CD4-positive, alpha-beta T cell treated with Interleukin-21 for 1 hour (primary cell): ENCODE data around the gene FAM117B.
"Not testable (repeated sequence)": the region's sequence is repeated elsewhere in the genome, so short reads cannot be mapped to it uniquely, and the experiment has no call there.

ENCODE experiments used
- DNase-seq: peaks from one replicate; pipeline ENCODE4 v3.0.0-alpha.2; 2020

FAM117B gene

GRCh38 chr2:202639231-202639630 lies 4.5 kb downstream of the FAM117B start:
- peak; percentile 54 for DNase-seq

GRCh38 chr2:202642567-202642966 lies 7.8 kb downstream of the FAM117B start:
- DNase-seq = no peak

- peak; percentile 58 for DNase-seq
Measured at GRCh38 chr2:202643012-202643858, 8.5 kb downstream of the FAM117B start.

- DNase-seq = no peak
Measured at GRCh38 chr2:202652119-202652518, 17.4 kb downstream of the FAM117B start.

GRCh38 chr2:202653890-202654289 lies 19.1 kb downstream of the FAM117B start:
- DNase-seq = no peak

- DNase-seq = no peak
Measured at GRCh38 chr2:202657876-202658275, 23.1 kb downstream of the FAM117B start.

GRCh38 chr2:202660796-202661195 lies 26.0 kb downstream of the FAM117B start:
- no peak for DNase-seq

GRCh38 chr2:202669841-202670240 lies 35.1 kb downstream of the FAM117B start:
- peak; percentile 14 for DNase-seq

GRCh38 chr2:202671317-202672035 lies 36.7 kb downstream of the FAM117B start:
- no peak for DNase-seq

GRCh38 chr2:202675097-202675496 lies 40.3 kb downstream of the FAM117B start:
- DNase-seq = not testable (repeated sequence)

GRCh38 chr2:202679980-202680379 lies 45.2 kb downstream of the FAM117B start:
- DNase-seq = peak; percentile 12

- DNase-seq = no peak
Measured at GRCh38 chr2:202680512-202680911, 45.7 kb downstream of the FAM117B start.

GRCh38 chr2:202681688-202682205 lies 47.0 kb downstream of the FAM117B start:
- DNase-seq = no peak

GRCh38 chr2:202682274-202682673 lies 47.5 kb downstream of the FAM117B start:
- DNase-seq = no peak

- DNase-seq = no peak
Measured at GRCh38 chr2:202687276-202687675, 52.5 kb downstream of the FAM117B start.

GRCh38 chr2:202689459-202689858 lies 54.7 kb downstream of the FAM117B start:
- DNase-seq = no peak

GRCh38 chr2:202689898-202690297 lies 55.1 kb downstream of the FAM117B start:
- DNase-seq = no peak

- DNase-seq = no peak
Measured at GRCh38 chr2:202690321-202690900, 55.6 kb downstream of the FAM117B start.

GRCh38 chr2:202693503-202693902 lies 58.7 kb downstream of the FAM117B start:
- no peak for DNase-seq

GRCh38 chr2:202695166-202695565 lies 60.4 kb downstream of the FAM117B start:
- no peak for DNase-seq

GRCh38 chr2:202700075-202700901 lies 65.5 kb downstream of the FAM117B start:
- DNase-seq = peak; percentile 18

- no peak for DNase-seq
Measured at GRCh38 chr2:202703091-202703490, 68.3 kb downstream of the FAM117B start.

GRCh38 chr2:202704248-202704647 lies 69.5 kb downstream of the FAM117B start:
- no peak for DNase-seq
